Glutamatergic neuron (in vitro differentiated cells): ENCODE measurements around the gene INSM1. TPM values are rescaled to one million over a fixed set of nuclear protein-coding genes. Genes with fewer than 3 reads are reported as not detected.

Experiments used
- DNase-seq: peaks from one replicate; pipeline ENCODE4 v3.0.0; 2022
- H3K27ac Mint-ChIP-seq: one replicate; pipeline ENCODE4 v1.8.0; 2020; ENCODE audit warnings: mild to moderate bottlenecking, mixed read lengths, inconsistent platforms; ENCODE audit not compliant: unreplicated experiment
- H3K27me3 Mint-ChIP-seq: one replicate; pipeline ENCODE4 v1.8.0; 2020; ENCODE audit warnings: mild to moderate bottlenecking, moderate library complexity, mixed read lengths, inconsistent platforms; ENCODE audit not compliant: unreplicated experiment
- H3K36me3 Mint-ChIP-seq: one replicate; pipeline ENCODE4 v1.8.0; 2020; ENCODE audit warnings: mild to moderate bottlenecking, mixed read lengths, inconsistent platforms; ENCODE audit not compliant: unreplicated experiment
- H3K4me1 Mint-ChIP-seq: one replicate; pipeline ENCODE4 v1.8.0; 2020; ENCODE audit warnings: mild to moderate bottlenecking, low read depth, mixed read lengths, inconsistent platforms; ENCODE audit not compliant: unreplicated experiment
- H3K4me3 Mint-ChIP-seq: one replicate; pipeline ENCODE4 v1.8.0; 2020; ENCODE audit warnings: mild to moderate bottlenecking, mixed read lengths, inconsistent platforms; ENCODE audit not compliant: unreplicated experiment
- H3K9me3 Mint-ChIP-seq: one replicate; pipeline ENCODE4 v1.8.0; 2020; ENCODE audit warnings: mild to moderate bottlenecking, moderate library complexity, mixed read lengths, inconsistent platforms; ENCODE audit not compliant: unreplicated experiment
- total RNA-seq: library from RNA; stranded (reverse); fragmentation: NEBNext Ultra II Directional; extraction: Animal tissue kit (Norgen Biotek cat#: 25700); gene quantifications from one replicate; pipeline ENCODE4 v1.2.1, GENCODE V29; 2021; ENCODE audit not compliant: unreplicated experiment
- TF ChIP-seq, protein P1 (sequence below): fragments of 200-600 bp; sonication (generic); IDR thresholded peaks from one replicate; pipeline ENCODE4 v1.5.0; 2021; ENCODE audit not compliant: partially characterized antibody, unreplicated experiment

Gene INSM1
- total RNA-seq, 1 donor from 2014 or later: 332 TPM

DNA sequence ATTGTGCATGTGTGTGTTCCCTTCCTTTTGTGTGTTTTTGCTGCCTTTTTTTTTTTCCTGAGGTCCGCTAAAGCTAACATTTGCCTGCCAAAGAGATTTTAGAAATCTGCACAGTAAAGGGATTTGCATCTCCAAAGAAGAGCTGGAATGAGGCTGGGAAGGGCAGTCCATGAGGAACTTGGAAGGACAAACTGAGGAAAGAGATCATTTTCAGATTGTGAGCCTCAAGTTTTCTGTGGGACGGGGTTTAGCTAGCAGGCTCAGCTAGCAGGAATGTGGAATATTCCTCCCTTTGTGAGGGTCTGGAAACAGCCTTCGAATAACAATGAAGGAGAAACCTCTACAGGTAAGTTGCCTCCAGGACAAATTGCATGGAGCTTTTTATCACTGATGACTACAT lies 3.8 kb downstream of the INSM1 start:
- H3K27ac Mint-ChIP-seq: peak overlapping the region; percentile 100
- peak overlapping the region; percentile 98 for H3K4me3 Mint-ChIP-seq
- no peak for DNase-seq
- TF ChIP-seq, protein P1, sequence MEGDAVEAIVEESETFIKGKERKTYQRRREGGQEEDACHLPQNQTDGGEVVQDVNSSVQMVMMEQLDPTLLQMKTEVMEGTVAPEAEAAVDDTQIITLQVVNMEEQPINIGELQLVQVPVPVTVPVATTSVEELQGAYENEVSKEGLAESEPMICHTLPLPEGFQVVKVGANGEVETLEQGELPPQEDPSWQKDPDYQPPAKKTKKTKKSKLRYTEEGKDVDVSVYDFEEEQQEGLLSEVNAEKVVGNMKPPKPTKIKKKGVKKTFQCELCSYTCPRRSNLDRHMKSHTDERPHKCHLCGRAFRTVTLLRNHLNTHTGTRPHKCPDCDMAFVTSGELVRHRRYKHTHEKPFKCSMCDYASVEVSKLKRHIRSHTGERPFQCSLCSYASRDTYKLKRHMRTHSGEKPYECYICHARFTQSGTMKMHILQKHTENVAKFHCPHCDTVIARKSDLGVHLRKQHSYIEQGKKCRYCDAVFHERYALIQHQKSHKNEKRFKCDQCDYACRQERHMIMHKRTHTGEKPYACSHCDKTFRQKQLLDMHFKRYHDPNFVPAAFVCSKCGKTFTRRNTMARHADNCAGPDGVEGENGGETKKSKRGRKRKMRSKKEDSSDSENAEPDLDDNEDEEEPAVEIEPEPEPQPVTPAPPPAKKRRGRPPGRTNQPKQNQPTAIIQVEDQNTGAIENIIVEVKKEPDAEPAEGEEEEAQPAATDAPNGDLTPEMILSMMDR: no peak
- H3K36me3 Mint-ChIP-seq: peaks cover 43% of the 10 kb centered on the region
- H3K27me3 Mint-ChIP-seq: peaks cover 25% of the 10 kb centered on the region
- H3K4me1 Mint-ChIP-seq: peaks cover 30% of the 10 kb centered on the region
- peaks cover 45% of the 10 kb centered on the region for H3K9me3 Mint-ChIP-seq

DNA sequence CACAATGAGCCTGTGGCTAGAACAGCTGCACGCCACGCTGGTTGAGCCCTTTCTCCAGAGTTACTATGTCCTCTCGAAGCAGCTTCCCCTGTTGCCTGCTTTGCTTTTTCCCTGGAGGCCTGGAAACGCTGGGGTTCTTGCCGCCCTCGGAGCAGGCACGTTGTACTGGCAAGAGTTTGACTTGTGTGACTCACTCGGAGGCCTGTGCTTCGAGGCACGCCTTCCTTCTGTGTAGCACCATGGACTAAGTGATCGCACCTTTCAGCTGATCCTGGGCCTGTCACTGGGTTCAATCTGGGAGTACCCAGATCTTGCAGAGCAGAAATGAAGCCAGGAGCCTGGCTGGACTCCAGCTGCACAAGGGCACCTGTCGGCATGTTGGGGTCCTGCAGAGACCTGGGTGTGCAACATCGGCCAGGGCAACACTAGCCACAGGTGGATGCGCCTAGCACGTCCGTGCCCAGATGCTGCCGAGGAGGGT lies 5.2 kb downstream of the INSM1 start:
- Mint-ChIP-seq H3K27ac (peak overlapping the region; percentile 100), H3K4me3 (peak overlapping the region; percentile 98), H3K4me1 (peaks cover 30% of the 10 kb centered on the region), H3K36me3 (peaks cover 43% of the 10 kb centered on the region), H3K27me3 (peaks cover 21% of the 10 kb centered on the region), H3K9me3 (peaks cover 45% of the 10 kb centered on the region)
- peak; percentile 45 for DNase-seq
- TF ChIP-seq, protein P1: no peak

DNA sequence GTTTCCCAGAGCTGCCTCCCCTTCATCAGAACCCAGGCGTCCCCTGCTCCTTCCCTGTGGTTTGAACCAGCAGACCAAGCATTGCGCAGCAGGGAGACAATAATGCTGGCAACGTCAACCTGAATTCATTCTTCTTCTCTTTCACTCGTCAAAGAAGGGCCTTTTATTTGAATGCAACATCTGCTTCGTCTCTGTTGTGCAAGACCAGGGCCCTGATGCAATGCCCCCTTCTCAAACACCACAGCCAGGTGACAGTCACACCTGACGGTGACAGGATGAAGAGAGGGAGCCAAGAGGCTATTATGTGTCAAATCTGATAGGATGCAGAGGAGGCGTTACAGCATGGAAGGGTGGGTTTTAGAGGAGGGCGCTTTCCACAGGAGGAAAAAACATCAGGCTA lies 8.0 kb downstream of the INSM1 start:
- Mint-ChIP-seq H3K27ac (peak overlapping the region; percentile 16), H3K36me3 (peaks cover 43% of the 10 kb centered on the region), H3K4me3 (no peak overlapping the region), H3K9me3 (peaks cover 35% of the 10 kb centered on the region), H3K4me1 (peaks cover 30% of the 10 kb centered on the region), H3K27me3 (peaks cover 15% of the 10 kb centered on the region)
- TF ChIP-seq, protein P1: no peak
- no peak for DNase-seq

DNA sequence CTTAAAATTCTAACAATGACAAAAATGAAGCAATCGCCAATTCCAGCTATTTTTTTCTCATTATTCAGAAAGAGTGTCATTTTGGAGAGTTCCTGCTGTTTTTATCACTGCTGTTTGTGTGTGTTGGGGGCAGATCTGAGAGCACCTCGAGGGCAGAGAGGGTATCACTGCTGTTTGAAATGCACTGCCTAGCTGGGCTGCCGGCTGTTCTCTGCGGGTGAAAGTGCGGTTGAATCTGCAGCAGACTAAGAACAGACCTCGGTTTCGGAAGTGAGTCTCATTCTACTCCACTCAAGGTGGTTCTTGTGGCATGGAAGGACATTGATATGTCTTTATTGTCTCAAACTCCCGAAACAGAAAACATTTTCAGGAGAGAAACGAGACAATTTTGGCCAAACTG lies 18.3 kb downstream of the INSM1 start:
- TF ChIP-seq, protein P1: no peak
- no peak overlapping the region for H3K4me3 Mint-ChIP-seq
- peaks cover under 1% of the 10 kb centered on the region for H3K36me3 Mint-ChIP-seq
- no peak for DNase-seq
- peak overlapping the region; percentile 3 for H3K27ac Mint-ChIP-seq
- H3K4me1 Mint-ChIP-seq: peaks cover 7% of the 10 kb centered on the region
- peaks cover 3% of the 10 kb centered on the region for H3K9me3 Mint-ChIP-seq
- no peaks in the 10 kb centered on the region for H3K27me3 Mint-ChIP-seq

DNA sequence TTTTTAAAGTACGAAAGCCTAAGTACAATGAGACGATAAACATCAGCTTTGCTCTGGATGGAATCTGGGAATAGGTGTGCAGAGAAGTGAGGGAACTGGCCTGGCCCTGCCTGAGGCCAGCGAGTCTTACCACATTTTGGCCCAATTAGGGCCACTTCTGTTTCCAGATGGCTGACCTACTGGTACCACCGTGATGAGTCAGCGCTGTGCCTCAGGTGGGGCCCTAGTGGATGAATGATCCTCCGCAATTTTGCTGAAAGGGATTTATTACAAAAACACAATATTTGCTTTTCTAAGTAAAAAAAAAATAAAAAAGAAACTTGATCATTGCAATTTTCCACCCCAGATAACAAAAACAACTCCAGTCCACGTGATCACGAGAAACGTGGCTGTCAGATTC lies 22.5 kb downstream of the INSM1 start:
- TF ChIP-seq, protein P1: no peak
- Mint-ChIP-seq H3K4me1 (peaks cover 13% of the 10 kb centered on the region), H3K27ac (no peak overlapping the region), H3K4me3 (no peak overlapping the region), H3K27me3 (peaks cover 7% of the 10 kb centered on the region), H3K9me3 (peaks cover 5% of the 10 kb centered on the region), H3K36me3 (no peaks in the 10 kb centered on the region)
- DNase-seq: no peak
